HepG2 (cell line): ENCODE results near the gene NOSIP. TPM values are rescaled to one million over a fixed set of nuclear protein-coding genes. Genes with fewer than 3 reads are reported as not detected.

Source experiments
- DZIP1 ChIP-seq: sonication (generic); formaldehyde crosslinking; IDR thresholded peaks from 2 replicates; pipeline ENCODE4 v1.5.0; 2020; ENCODE audit warnings: mild to moderate bottlenecking, missing genetic modification reagents
- FOXO4 ChIP-seq: sonication (generic); formaldehyde crosslinking; conservative IDR thresholded peaks from 2 replicates; pipeline ENCODE4 v1.8.1; 2023; ENCODE audit warnings: missing genetic modification reagents
- HNRNPLL ChIP-seq: fragments of 200-400 bp; formaldehyde crosslinking; IDR thresholded peaks from 2 replicates; pipeline ENCODE4 v1.6.1; 2017; ENCODE audit warnings: mild to moderate bottlenecking, low read depth, low read length; ENCODE audit not compliant: poor library complexity, severe bottlenecking
- IKZF5 ChIP-seq: IDR thresholded peaks from 2 replicates; pipeline ENCODE4 v1.6.1; 2018; ENCODE audit warnings: missing genetic modification reagents, mild to moderate bottlenecking, missing compliant biosample characterization
- NCOA1 ChIP-seq: sonication (generic); formaldehyde crosslinking; IDR thresholded peaks from 2 replicates; pipeline ENCODE4 v1.9.0; 2021; ENCODE audit warnings: missing genetic modification reagents
- NPAS2 ChIP-seq: sonication (generic); formaldehyde crosslinking; IDR thresholded peaks from 2 replicates; pipeline ENCODE4 v1.8.0; 2022; ENCODE audit warnings: mild to moderate bottlenecking, missing genetic modification reagents, borderline replicate concordance
- POLR2AphosphoS5 ChIP-seq: IDR thresholded peaks from 2 replicates; pipeline ENCODE4 v1.6.1; 2012; ENCODE audit warnings: low read depth, low read length
- SAFB2 ChIP-seq: sonication (generic); formaldehyde crosslinking; IDR thresholded peaks from 2 replicates; pipeline ENCODE4 v1.5.1; 2020; ENCODE audit warnings: missing genetic modification reagents, low read depth, mild to moderate bottlenecking, borderline replicate concordance
- THRA ChIP-seq: sonication (generic); formaldehyde crosslinking; IDR thresholded peaks from 2 replicates; pipeline ENCODE4 v1.4.0; 2020; ENCODE audit warnings: missing genetic modification reagents, borderline replicate concordance
- ZNF24 ChIP-seq: fragments of 450-650 bp; IDR thresholded peaks from 2 replicates; pipeline ENCODE4 v1.6.1; 2017; ENCODE audit warnings: antibody characterized with exemption, mild to moderate bottlenecking
- ZNF44 ChIP-seq: sonication (generic); formaldehyde crosslinking; IDR thresholded peaks from 2 replicates; pipeline ENCODE4 v1.5.1; 2020; ENCODE audit warnings: mild to moderate bottlenecking, missing genetic modification reagents
- ZNF564 ChIP-seq: sonication (generic); formaldehyde crosslinking; IDR thresholded peaks from 2 replicates; pipeline ENCODE4 v1.8.1; 2023; ENCODE audit warnings: mild to moderate bottlenecking, missing genetic modification reagents
- ZNF567 ChIP-seq: sonication (generic); formaldehyde crosslinking; IDR thresholded peaks from 2 replicates; pipeline ENCODE4 v1.8.1; 2023; ENCODE audit warnings: mild to moderate bottlenecking, missing genetic modification reagents, borderline replicate concordance
- ZNF580 ChIP-seq: IDR thresholded peaks from 2 replicates; pipeline ENCODE4 v1.6.1; 2016; ENCODE audit warnings: low read depth, borderline replicate concordance
- ZNF629 ChIP-seq: sonication (generic); formaldehyde crosslinking; conservative IDR thresholded peaks from 2 replicates; pipeline ENCODE4 v1.5.0; 2020; ENCODE audit warnings: missing genetic modification reagents
- ZSCAN12 ChIP-seq: sonication (generic); formaldehyde crosslinking; IDR thresholded peaks from 2 replicates; pipeline ENCODE4 v1.9.0; 2021; ENCODE audit warnings: mild to moderate bottlenecking, missing genetic modification reagents
- polyA plus RNA-seq, 8 experiments: library from polyadenylated mRNA; depleted of rRNA in 3 of 8; stranded (reverse) in 7 of 8; unstranded in 1 of 8; fragments of >200 nt; fragmentation: Illumina TruSeq in 4 of 8; extraction: Trizol in 4 of 8; gene quantifications; 2 replicates each; pipeline versions ENCODE4 v1.2.1 to v1.2.3, GENCODE V29; 2011 to 2016; ENCODE audit warnings: low read depth in 4 of 8, missing spikeins in 1 of 8, mixed read lengths in 1 of 8; ENCODE audit not compliant: insufficient read depth in 1 of 8
- total RNA-seq, 5 experiments: library from RNA; depleted of rRNA; stranded (reverse); fragments of >200 nt; fragmentation: Illumina TruSeq; extraction: Trizol; gene quantifications; 2 replicates each; pipeline ENCODE4 v1.2.3, GENCODE V29; 2016; ENCODE audit warnings: low read depth in 1 of 5
- TF ChIP-seq, protein P1 (sequence below): sonication (generic); formaldehyde crosslinking; IDR thresholded peaks from 2 replicates; pipeline ENCODE4 v1.4.0; 2020; ENCODE audit warnings: mild to moderate bottlenecking, missing genetic modification reagents, borderline replicate concordance

Gene NOSIP
- total and polyA plus RNA-seq, 2 of the 13 experiments (the other 11 are each of a cell fraction or from before 2014, with no cell fraction given): 54.3 to 78.0 TPM

- TF ChIP-seq HNRNPLL (no peak), ZSCAN12 (CRISPR knock-in tag) (no peak), THRA (CRISPR knock-in tag) (peak; percentile 75), ZNF564 (no peak), ZNF580 (peak; percentile 82; the same call in 1 of the 2 replicates), POLR2AphosphoS5 (peak; percentile 99), IKZF5 (peak; percentile 80; the same call in 1 of the 2 replicates), NCOA1 (CRISPR knock-in tag) (no peak), SAFB2 (no peak), ZNF567 (CRISPR knock-in tag) (0 out of 2 replicates have a peak, but pooled peaks have one; percentile 57), DZIP1 (CRISPR knock-in tag) (no peak), NPAS2 (CRISPR knock-in tag) (no peak), ZNF629 (CRISPR knock-in tag) (peak; percentile 85), ZNF44 (CRISPR knock-in tag) (0 out of 2 replicates have a peak, but pooled peaks have one; percentile 81), FOXO4 (CRISPR knock-in tag) (no peak), ZNF24 (peak; percentile 53; the same call in 1 of the 2 replicates)
- TF ChIP-seq, protein P1, sequence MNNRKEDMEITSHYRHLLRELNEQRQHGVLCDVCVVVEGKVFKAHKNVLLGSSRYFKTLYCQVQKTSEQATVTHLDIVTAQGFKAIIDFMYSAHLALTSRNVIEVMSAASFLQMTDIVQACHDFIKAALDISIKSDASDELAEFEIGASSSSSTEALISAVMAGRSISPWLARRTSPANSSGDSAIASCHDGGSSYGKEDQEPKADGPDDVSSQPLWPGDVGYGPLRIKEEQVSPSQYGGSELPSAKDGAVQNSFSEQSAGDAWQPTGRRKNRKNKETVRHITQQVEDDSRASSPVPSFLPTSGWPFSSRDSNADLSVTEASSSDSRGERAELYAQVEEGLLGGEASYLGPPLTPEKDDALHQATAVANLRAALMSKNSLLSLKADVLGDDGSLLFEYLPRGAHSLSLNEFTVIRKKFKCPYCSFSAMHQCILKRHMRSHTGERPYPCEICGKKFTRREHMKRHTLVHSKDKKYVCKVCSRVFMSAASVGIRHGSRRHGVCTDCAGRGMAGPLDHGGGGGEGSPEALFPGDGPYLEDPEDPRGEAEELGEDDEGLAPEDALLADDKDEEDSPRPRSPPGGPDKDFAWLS (CRISPR knock-in tag): no peak
Observed at GRCh38 chr19:49580264-49581006, at the start of gene NOSIP (continued).
